ACC112 (cell line): ENCODE measurements around the gene STK11.

Experiments
- H2AFZ ChIP-seq: fragments of 200-600 bp; sonication (generic); one replicate; pipeline ENCODE4 v1.6.0; 2017; ENCODE audit warnings: antibody characterized with exemption, low read length; ENCODE audit not compliant: unreplicated experiment
- H3K27ac ChIP-seq: fragments of 200-600 bp; sonication (generic); 2 replicates; pipeline ENCODE4 v1.5.1; 2014; ENCODE audit warnings: low read depth, mild to moderate bottlenecking, antibody characterized with exemption, low read length, moderate library complexity
- H3K27me3 ChIP-seq: fragments of 200-600 bp; sonication (generic); 2 replicates; pipeline ENCODE4 v1.6.1; 2014; ENCODE audit warnings: mild to moderate bottlenecking, antibody characterized with exemption, low read length, moderate library complexity, mixed read lengths; ENCODE audit not compliant: insufficient read depth
- H3K36me3 ChIP-seq: fragments of 200-600 bp; sonication (generic); 2 replicates; pipeline ENCODE4 v1.6.1; 2016; ENCODE audit warnings: mild to moderate bottlenecking, antibody characterized with exemption, low read length, moderate library complexity, mixed read lengths; ENCODE audit not compliant: insufficient read depth
- H3K4me1 ChIP-seq: fragments of 200-600 bp; sonication (generic); one replicate; pipeline ENCODE4 v1.6.1; 2016; ENCODE audit warnings: low read length, mixed read lengths; ENCODE audit not compliant: insufficient read depth, unreplicated experiment, control insufficient read depth
- H3K4me3 ChIP-seq: fragments of 200-600 bp; sonication (generic); 2 replicates; pipeline ENCODE4 v1.5.1; 2014; ENCODE audit warnings: mild to moderate bottlenecking, low read depth, low read length
- H3K79me2 ChIP-seq: fragments of 200-600 bp; sonication (generic); one replicate; pipeline ENCODE4 v1.6.0; 2016; ENCODE audit warnings: low read length; ENCODE audit not compliant: control insufficient read depth, unreplicated experiment, insufficient read depth

The STK11 gene

DNA sequence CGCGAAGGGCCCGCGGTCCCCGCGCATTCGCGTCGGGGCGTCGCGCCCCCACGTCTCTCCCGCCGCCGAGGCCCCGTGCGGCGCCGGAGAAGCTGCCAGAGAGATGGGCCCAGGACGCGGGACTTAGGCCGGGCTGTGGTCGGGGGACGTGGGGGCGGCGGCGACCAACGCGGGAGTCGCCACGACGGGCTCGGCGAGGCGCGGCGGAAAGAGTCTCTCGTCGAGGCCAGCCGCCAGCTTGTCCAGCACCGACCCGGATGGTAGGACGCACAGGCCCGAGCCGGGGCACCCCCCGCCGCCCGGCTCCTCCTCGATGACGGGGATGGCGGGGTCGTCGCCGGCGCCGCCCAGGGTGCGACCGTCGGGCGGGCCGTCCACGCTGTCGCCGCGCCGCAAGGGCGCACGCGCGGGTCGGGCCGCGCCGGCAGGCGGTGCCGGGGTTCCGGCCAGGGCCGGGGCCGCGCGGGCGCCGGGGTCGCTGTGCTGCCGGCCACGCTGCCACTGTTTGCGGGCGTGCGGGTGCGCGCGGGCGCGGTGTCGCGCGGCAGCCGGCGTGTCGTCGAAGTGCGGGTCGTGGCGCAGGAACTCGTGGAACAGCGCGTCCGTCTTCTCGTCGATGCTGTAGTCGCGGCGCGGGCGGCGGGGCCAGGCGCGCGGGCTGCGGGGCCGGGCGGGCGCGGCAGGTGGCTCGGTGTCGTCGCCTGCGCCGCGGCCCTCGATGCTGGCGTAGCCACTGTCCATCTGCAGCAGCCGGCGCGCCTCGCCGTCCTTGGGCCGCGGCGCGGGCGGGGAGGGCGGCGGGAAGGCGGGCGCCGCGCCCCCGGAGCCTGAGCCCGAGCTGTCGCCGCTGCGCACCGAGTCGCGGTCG is 23.7 kb downstream of the STK11 start:
- no peak overlapping the region for H2AFZ ChIP-seq
- no peaks in the 10 kb centered on the region for H3K27me3 ChIP-seq
- H3K4me3 ChIP-seq = no peak overlapping the region
- no peak overlapping the region for H3K27ac ChIP-seq
- H3K36me3 ChIP-seq = no peaks in the 10 kb centered on the region
- no peaks in the 10 kb centered on the region for H3K4me1 ChIP-seq
- no peaks in the 10 kb centered on the region for H3K79me2 ChIP-seq

DNA sequence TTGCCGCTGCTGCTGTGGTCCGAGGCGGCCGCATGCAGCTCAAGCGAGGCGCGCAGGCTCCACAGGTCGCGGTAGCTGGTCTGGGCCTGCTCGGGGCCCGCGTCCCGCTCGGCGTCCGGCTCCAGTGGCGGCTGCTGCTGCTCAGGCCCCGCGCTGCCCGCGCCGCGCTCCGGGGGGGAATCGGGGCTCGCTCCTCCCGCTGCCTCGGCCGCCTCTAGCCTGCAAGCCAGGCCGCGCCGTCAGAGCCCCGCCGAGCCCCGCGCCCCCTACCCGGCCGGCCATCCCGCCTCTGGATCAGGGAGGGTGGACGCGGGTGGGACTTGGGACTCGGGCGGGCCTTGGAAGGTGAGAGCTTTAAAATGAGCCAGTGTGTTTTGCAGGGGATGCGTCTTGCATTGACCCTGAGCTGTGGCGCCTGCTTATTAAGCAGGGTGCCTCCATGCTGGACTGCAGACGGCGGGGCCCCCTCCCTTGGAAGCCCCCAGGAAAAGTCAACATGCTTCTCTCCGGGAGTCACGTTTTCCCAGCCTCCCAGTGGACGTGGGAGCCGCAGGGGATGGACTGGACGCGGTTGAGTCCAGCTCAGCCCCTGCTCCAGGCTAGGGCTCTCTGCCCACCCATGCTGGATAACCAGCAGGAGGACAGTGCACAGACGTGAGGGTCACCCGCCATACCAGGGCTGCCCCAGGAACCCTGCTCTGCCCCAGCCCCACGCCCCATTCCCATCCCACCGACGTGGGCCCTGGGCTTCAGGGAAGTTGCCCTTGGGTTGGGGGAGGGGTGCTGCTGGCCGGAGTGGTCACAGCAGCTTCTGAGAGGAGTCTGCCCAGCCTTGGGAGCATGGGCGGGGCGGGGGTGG is 24.6 kb downstream of the STK11 start:
- Histone ChIP-seq H3K27me3 (no peaks in the 10 kb centered on the region), H3K4me1 (no peaks in the 10 kb centered on the region), H3K36me3 (no peaks in the 10 kb centered on the region), H3K27ac (no peak overlapping the region), H3K79me2 (no peaks in the 10 kb centered on the region), H2AFZ (no peak overlapping the region), H3K4me3 (no peak overlapping the region)

DNA sequence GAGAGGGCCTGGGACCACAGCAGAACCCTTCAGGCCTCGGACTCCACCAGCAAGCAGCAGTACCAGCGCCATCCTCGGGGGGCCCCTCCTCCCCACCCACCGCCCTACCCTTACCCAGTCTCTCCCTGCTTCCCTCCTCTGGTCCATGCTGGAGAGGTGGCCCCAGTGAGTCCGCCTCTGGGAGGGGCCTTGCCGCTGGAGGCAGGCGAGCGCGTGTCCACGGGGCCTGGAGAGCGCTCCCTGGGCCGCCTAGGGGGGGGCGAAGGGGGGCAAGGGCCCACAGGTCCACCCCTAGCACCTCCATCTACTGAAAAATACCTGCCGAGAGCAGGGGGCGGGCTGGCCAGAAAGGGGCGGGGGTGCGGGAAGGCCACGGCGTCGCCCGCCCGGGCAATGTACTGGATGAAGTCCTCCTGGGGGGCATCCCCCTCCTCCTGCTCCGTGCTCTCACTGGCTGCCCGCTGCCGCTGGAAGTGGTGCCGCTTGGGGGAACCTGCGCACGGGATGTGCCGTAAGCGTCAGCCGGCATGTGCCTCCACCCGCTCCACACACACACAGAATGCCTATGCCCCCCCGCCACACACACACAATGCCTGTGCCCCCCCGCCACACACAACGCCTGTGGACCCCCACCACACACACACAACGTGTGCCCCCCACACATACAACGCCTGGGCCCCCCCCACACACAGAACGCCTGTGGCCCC is 25.4 kb downstream of the STK11 start:
- Histone ChIP-seq H2AFZ (no peak overlapping the region), H3K4me1 (peaks cover 1% of the 10 kb centered on the region), H3K79me2 (no peaks in the 10 kb centered on the region), H3K36me3 (no peaks in the 10 kb centered on the region), H3K4me3 (no peak overlapping the region), H3K27me3 (no peaks in the 10 kb centered on the region), H3K27ac (no peak overlapping the region)

DNA sequence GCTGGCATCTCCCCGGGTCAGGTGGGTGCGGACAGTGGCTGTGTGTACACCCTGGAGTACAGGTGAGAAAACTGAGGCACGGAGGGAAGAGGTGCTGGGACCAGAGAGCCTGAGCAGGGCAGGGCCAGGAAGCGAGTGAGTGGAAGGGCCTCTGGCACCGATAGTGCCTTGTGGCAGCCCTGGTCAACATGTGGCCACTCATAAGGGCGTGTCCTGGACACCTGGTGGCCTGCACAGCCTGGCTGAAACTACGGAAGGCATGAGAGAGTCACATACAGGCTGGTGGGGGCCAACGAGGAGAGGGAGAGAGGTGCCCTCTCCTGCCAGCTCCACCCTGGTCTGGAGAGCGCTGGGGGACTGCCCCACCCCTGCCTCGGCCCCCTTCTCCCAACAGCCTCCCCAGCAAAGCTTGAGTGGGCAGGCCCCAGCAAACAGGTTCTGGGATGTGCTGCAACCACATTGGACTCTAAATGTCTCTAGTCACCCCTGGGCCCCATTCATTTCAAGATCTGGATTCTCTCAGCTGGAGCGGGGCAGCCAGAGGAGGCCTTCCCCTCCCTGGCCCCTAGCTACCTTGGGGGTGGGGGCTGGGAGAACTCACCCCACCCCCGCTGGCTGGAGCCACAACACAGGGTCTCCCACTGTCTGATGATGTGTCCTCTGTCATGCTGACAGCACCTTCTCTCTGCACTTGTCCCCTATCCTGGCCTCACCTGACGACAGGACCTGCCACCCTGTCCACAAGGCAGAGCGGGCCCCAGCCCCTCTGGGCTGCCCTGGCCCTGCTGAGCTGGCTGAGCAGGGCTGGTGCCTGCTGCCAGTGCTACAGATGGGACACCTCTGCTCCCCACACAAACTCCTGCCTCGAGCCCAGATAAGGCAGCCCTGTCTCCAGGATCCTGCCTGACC is 26.4 kb downstream of the STK11 start:
- Histone ChIP-seq H3K36me3 (no peaks in the 10 kb centered on the region), H3K4me1 (peaks cover 7% of the 10 kb centered on the region), H3K79me2 (no peaks in the 10 kb centered on the region), H3K27ac (no peak overlapping the region), H2AFZ (no peak overlapping the region), H3K27me3 (no peaks in the 10 kb centered on the region), H3K4me3 (no peak overlapping the region)

DNA sequence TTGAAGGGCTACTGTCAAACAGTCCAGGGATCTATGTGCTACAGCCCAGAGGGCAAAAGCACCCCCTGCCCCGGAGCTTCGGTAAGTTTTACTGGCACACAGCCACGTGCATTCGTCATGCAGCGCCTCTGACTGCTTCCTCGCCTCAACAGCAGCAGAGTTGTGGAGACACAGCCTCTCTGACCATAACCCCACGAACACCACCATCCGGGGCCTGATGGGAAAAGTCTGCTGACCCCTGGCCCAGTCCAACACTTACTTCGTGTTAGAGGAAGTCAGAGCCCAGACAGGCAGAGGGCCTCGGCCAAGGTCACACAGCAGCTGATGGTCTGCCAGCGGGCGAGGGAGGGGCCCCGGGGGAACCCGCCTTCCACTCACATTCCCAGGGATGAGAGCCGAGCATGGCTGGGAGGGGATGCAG is 27.1 kb downstream of the STK11 start:
- Histone ChIP-seq H3K4me3 (no peak overlapping the region), H3K79me2 (no peaks in the 10 kb centered on the region), H2AFZ (no peak overlapping the region), H3K4me1 (peaks cover 7% of the 10 kb centered on the region), H3K27ac (no peak overlapping the region), H3K36me3 (no peaks in the 10 kb centered on the region), H3K27me3 (no peaks in the 10 kb centered on the region)

DNA sequence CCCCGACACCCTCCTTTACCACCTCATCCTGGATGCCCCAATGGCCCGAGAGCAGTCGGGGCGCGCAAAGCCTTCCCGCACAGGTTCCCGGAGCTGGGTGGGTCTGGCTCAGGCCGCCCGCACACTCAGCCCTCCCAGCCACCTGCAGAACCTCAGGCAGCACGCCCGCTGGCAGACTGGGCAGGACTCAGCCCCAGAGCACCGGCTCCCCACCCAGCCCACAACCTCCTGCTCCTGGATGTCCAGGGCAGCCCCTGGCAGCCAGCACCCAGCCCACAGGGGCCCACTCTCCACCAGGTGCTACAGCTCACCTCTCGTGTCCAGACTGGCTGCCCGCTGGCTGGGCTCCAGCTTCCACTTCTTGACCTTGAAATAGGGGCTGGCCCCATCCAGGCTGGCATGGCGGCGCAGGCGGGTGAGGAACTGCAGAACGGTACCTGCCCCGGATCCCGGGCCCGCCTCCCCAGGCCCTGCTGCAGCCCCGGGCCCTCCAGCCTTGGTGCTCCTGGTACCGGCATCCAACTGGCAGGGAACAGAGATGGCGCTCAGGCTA is 27.6 kb downstream of the STK11 start:
- no peak overlapping the region for H2AFZ ChIP-seq
- no peaks in the 10 kb centered on the region for H3K79me2 ChIP-seq
- no peaks in the 10 kb centered on the region for H3K36me3 ChIP-seq
- H3K4me1 ChIP-seq = peaks cover 7% of the 10 kb centered on the region
- H3K27me3 ChIP-seq = no peaks in the 10 kb centered on the region
- H3K4me3 ChIP-seq = no peak overlapping the region
- H3K27ac ChIP-seq = no peak overlapping the region

DNA sequence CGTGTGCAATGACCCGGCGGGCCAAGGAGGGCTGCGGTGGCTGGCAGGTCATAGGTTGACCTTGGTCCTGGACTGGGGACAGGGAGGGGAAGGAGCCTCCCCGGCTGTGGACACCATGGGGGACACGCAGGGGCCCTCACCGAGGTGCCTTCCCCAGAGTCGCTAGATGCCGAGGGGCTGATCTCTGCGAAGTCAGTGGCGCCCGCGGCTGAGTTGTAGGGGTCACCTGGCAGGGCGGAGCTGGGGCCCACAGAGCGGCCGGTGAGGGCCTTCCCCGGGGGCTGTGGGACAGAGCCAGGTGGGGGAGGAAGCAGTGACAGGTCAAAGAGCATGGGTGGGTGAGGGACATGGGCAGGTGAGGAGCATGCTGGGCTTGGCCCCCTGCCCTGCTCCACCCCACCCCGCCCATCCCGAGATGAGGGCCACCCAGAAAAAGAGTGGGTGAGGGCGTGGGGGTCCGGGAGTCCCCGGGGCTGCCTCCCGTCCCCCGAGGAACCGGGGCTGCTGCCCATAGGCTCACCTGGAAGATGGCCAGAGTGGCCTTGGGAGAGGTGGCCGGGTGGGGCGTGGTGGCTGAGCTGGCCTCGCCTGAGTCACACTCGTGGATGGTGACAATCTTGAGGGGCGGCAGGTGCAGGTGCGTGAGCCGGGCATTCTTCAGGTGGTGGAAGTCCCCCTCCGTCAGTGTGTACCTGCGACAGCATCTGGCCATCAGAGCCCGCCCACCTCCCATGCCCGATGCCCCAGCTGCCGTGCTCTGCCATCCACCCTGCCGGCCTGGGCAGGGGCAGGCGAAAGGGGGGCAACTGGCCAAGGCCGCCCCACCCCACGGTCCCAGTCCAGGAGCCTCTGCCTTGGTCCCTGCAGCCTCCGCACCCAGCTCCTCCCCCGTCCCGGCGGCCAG is 28.7 kb downstream of the STK11 start:
- Histone ChIP-seq H3K27me3 (no peaks in the 10 kb centered on the region), H3K27ac (no peak overlapping the region), H3K4me1 (peaks cover 7% of the 10 kb centered on the region), H2AFZ (no peak overlapping the region), H3K36me3 (no peaks in the 10 kb centered on the region), H3K4me3 (no peak overlapping the region), H3K79me2 (no peaks in the 10 kb centered on the region)

DNA sequence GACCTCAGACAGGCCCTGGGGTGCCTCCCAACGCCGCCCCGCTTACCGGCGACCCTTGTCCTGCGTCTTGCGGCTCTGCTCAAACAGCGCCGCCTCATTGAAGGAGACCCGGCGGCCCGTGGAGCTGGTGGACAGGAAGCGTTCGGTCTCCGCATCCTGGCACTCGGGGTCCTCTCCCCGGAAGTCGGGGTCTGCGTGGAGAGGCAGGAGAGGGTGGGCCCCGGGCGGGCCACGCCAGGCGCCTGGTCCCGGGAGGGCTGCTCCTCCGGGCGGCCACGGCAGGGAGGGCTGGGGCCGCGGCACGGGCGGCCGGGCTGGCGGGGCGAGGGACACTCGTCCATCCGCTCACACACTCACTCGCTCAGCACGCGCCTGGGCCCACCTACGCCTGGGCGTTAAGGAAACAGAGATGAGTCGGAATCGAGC is 29.4 kb downstream of the STK11 start:
- H2AFZ ChIP-seq = no peak overlapping the region
- no peaks in the 10 kb centered on the region for H3K27me3 ChIP-seq
- H3K36me3 ChIP-seq = no peaks in the 10 kb centered on the region
- H3K4me1 ChIP-seq = peaks cover 7% of the 10 kb centered on the region
- H3K27ac ChIP-seq = no peak overlapping the region
- H3K4me3 ChIP-seq = no peak overlapping the region
- H3K79me2 ChIP-seq = no peaks in the 10 kb centered on the region
